Vagina (tissue), 2 donors: ENCODE data around the gene CHRNG.

Experiments
- POLR2A ChIP-seq, 2 donors: fragments of 450-650 bp; IDR thresholded peaks; one replicate each; pipeline ENCODE4 v1.6.1; 2017; ENCODE audit warnings: antibody characterized with exemption in 2 of 2, mild to moderate bottlenecking in 2 of 2, moderate library complexity in 2 of 2
- POLR2AphosphoS5 ChIP-seq, 2 donors: sonication (generic); formaldehyde crosslinking; IDR thresholded peaks; one replicate each; pipeline ENCODE4 v1.9.0; 2017; ENCODE audit warnings: antibody characterized with exemption in 2 of 2, mild to moderate bottlenecking in 2 of 2, low read depth in 1 of 2; ENCODE audit not compliant: insufficient read depth in 1 of 2
- TF ChIP-seq, protein P1 (sequence below), 3 experiments: fragments of 450-650 bp in 2 of 3; fragments of 200-600 bp in 1 of 3; sonication (generic) in 1 of 3; IDR thresholded peaks; one replicate each; pipeline ENCODE4 v1.5.1; 2017 to 2019; ENCODE audit warnings: antibody characterized with exemption in 3 of 3, mild to moderate bottlenecking in 2 of 3, moderate library complexity in 2 of 3

GRCh38 chr2:232580648-232580981 is 41.1 kb downstream of the CHRNG start:
- TF ChIP-seq, protein P1, sequence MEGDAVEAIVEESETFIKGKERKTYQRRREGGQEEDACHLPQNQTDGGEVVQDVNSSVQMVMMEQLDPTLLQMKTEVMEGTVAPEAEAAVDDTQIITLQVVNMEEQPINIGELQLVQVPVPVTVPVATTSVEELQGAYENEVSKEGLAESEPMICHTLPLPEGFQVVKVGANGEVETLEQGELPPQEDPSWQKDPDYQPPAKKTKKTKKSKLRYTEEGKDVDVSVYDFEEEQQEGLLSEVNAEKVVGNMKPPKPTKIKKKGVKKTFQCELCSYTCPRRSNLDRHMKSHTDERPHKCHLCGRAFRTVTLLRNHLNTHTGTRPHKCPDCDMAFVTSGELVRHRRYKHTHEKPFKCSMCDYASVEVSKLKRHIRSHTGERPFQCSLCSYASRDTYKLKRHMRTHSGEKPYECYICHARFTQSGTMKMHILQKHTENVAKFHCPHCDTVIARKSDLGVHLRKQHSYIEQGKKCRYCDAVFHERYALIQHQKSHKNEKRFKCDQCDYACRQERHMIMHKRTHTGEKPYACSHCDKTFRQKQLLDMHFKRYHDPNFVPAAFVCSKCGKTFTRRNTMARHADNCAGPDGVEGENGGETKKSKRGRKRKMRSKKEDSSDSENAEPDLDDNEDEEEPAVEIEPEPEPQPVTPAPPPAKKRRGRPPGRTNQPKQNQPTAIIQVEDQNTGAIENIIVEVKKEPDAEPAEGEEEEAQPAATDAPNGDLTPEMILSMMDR (IDR thresholded peaks at IDR 0.05) = no peak
- no peak for TF ChIP-seq POLR2A (IDR thresholded peaks at IDR 0.05)
- no peak for TF ChIP-seq POLR2AphosphoS5 (IDR thresholded peaks at IDR 0.05; ENCODE audit: insufficient read depth in 1 of 2, low read depth in 1 of 2)
